ENCODE data around the gene SPRY4.
"Not testable (repeated sequence)": the region's sequence is repeated elsewhere in the genome, so short reads cannot be mapped to it uniquely, and the experiment has no call there.

DNA sequence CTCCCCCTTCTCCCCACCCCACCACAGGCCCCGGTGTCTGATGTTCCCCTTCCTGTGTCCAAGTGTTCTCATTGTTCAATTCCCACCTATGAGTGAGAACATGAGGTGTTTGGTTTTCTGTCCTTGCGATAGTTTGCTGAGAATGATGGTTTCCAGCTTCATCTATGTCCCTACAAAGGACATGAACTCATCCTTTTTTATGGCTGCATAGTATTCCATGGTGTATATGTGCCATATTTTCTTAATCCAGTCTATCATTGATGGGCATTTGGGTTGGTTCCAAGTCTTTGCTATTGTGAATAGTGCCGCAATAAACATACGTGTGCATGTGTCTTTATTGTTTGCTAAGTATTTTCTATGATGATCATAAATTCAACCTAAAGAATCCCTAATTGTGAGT lies 60.7 kb downstream of the SPRY4 start:
- TF ChIP-seq POLR2AphosphoS5, EP300 (IDR thresholded peaks at IDR 0.05): not testable (repeated sequence)
- TF ChIP-seq, protein P1, sequence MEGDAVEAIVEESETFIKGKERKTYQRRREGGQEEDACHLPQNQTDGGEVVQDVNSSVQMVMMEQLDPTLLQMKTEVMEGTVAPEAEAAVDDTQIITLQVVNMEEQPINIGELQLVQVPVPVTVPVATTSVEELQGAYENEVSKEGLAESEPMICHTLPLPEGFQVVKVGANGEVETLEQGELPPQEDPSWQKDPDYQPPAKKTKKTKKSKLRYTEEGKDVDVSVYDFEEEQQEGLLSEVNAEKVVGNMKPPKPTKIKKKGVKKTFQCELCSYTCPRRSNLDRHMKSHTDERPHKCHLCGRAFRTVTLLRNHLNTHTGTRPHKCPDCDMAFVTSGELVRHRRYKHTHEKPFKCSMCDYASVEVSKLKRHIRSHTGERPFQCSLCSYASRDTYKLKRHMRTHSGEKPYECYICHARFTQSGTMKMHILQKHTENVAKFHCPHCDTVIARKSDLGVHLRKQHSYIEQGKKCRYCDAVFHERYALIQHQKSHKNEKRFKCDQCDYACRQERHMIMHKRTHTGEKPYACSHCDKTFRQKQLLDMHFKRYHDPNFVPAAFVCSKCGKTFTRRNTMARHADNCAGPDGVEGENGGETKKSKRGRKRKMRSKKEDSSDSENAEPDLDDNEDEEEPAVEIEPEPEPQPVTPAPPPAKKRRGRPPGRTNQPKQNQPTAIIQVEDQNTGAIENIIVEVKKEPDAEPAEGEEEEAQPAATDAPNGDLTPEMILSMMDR (IDR thresholded peaks at IDR 0.05): not testable (repeated sequence)

Measured in upper lobe of left lung (tissue), 4 donors.